ENCODE data around the gene P2RY1.

Gene P2RY1

GRCh38 chr3:152834776-152835600 is at the start of gene P2RY1:
P2RY1 (plus strand) TSS chr3:152835131; CDS start chr3:152835783, 652 bp downstream.
- peak; percentile 36 for DNase-seq (ENCODE audit: low read depth)

- no peak for DNase-seq (ENCODE audit: low read depth)
These were observed 47.8 kb upstream of the P2RY1 start for GRCh38 chr3:152786977-152787681.

GRCh38 chr3:152790651-152791387 is 44.1 kb upstream of the P2RY1 start:
- DNase-seq (ENCODE audit: low read depth): no peak

- DNase-seq (ENCODE audit: low read depth): no peak
These were observed 41.0 kb upstream of the P2RY1 start for GRCh38 chr3:152793969-152794368.

GRCh38 chr3:152797751-152798432 is 37.0 kb upstream of the P2RY1 start:
- DNase-seq (ENCODE audit: low read depth): no peak

- DNase-seq (ENCODE audit: low read depth): no peak
These were observed 22.8 kb upstream of the P2RY1 start for GRCh38 chr3:152811974-152812760.

- no peak for DNase-seq (ENCODE audit: low read depth)
These were observed 17.5 kb upstream of the P2RY1 start for GRCh38 chr3:152817400-152817799.

- no peak for DNase-seq (ENCODE audit: low read depth)
These were observed 16.9 kb upstream of the P2RY1 start for GRCh38 chr3:152818027-152818426.

- no peak for DNase-seq (ENCODE audit: low read depth)
These were observed 11.8 kb upstream of the P2RY1 start for GRCh38 chr3:152823173-152823572.

- no peak for DNase-seq (ENCODE audit: low read depth)
These were observed 11.2 kb upstream of the P2RY1 start for GRCh38 chr3:152823781-152824180.

GRCh38 chr3:152825566-152825965 is 9.4 kb upstream of the P2RY1 start:
- DNase-seq (ENCODE audit: low read depth): no peak

GRCh38 chr3:152826476-152826875 is 8.5 kb upstream of the P2RY1 start:
- DNase-seq (ENCODE audit: low read depth): no peak

- DNase-seq (ENCODE audit: low read depth): no peak
These were observed 7.6 kb upstream of the P2RY1 start for GRCh38 chr3:152827313-152827712.

- no peak for DNase-seq (ENCODE audit: low read depth)
These were observed 6.7 kb upstream of the P2RY1 start for GRCh38 chr3:152828075-152828840.

GRCh38 chr3:152830245-152830644 is 4.7 kb upstream of the P2RY1 start:
- no peak for DNase-seq (ENCODE audit: low read depth)

GRCh38 chr3:152832046-152832445 is 2.9 kb upstream of the P2RY1 start:
- no peak for DNase-seq (ENCODE audit: low read depth)

GRCh38 chr3:152833089-152833488 is 1.8 kb upstream of the P2RY1 start:
- no peak for DNase-seq (ENCODE audit: low read depth)

- DNase-seq (ENCODE audit: low read depth): no peak
These were observed 648 bp upstream of the P2RY1 start for GRCh38 chr3:152834191-152834775.

- DNase-seq (ENCODE audit: low read depth): no peak
These were observed 721 bp downstream of the P2RY1 start for GRCh38 chr3:152835601-152836102.

GRCh38 chr3:152836269-152836668 is 1.3 kb downstream of the P2RY1 start:
- no peak for DNase-seq (ENCODE audit: low read depth)
